K562 (cell line): Measurements from ENCODE around the gene GP1BB. TPM values are rescaled to one million over a fixed set of nuclear protein-coding genes. Genes with fewer than 3 reads are reported as not detected.
A peak's percentile ranks its signal among the peaks of the same experiment; 100 is the strongest.

Experiments
- BHLHE40 ChIP-seq: IDR thresholded peaks from 2 replicates; pipeline ENCODE4 v1.6.1; 2011; ENCODE audit warnings: low read length, improper control_type of control experiment
- CXXC5 ChIP-seq: fragments of 250-450 bp; sonication (Bioruptor Pico); IDR thresholded peaks from 2 replicates; pipeline ENCODE4 v1.8.0; 2022; ENCODE audit warnings: inconsistent platforms, mild to moderate bottlenecking, moderate library complexity
- FOXP1 ChIP-seq: sonication (generic); formaldehyde crosslinking; IDR thresholded peaks from 2 replicates; pipeline ENCODE4 v1.8.0; 2022; ENCODE audit warnings: mild to moderate bottlenecking, missing genetic modification reagents
- NBN ChIP-seq: fragments of 450-650 bp; IDR thresholded peaks from 2 replicates; pipeline ENCODE4 v1.6.1; 2016; ENCODE audit warnings: low read depth, mild to moderate bottlenecking
- ZNF830 ChIP-seq: fragments of 250-450 bp; sonication (Bioruptor Pico); IDR thresholded peaks from 2 replicates; pipeline ENCODE4 v1.5.0; 2021; ENCODE audit warnings: mild to moderate bottlenecking
- polyA plus RNA-seq, 8 experiments: library from polyadenylated mRNA; depleted of rRNA in 4 of 8; stranded (reverse) in 5 of 8; unstranded in 3 of 8; fragments of >200 nt; fragmentation: Nextera tagmentation in 2 of 8; fragmentation: Illumina TruSeq in 1 of 8; extraction: Ambion mirVana in 2 of 8; extraction: Trizol in 1 of 8; gene quantifications; 2 replicates each; pipeline versions ENCODE4 v1.2.1 to v1.2.3, GENCODE V29; 2011 to 2014; ENCODE audit warnings: inconsistent platforms in 1 of 8, missing spikeins in 1 of 8
- total RNA-seq, 7 experiments: library from RNA; depleted of rRNA in 6 of 7; stranded (reverse); fragments of >200 nt in 6 of 7; fragmentation: Illumina TruSeq in 2 of 7; extraction: Trizol in 2 of 7; gene quantifications; 2 replicates each; pipeline versions ENCODE4 v1.2.1 to v1.2.3, GENCODE V29; 2011 to 2021; ENCODE audit warnings: low replicate concordance in 1 of 7
- TF ChIP-seq, protein P1 (sequence below), 2 experiments: fragments of 200-800 bp in 1 of 2; sonication (Bioruptor generic) in 1 of 2; sonication (generic) in 1 of 2; formaldehyde crosslinking in 1 of 2; IDR thresholded peaks in 1 of 2; conservative IDR thresholded peaks in 1 of 2; 2 replicates each; pipeline versions ENCODE4 v1.5.0 to v1.6.1; 2016 to 2020; ENCODE audit warnings: missing compliant biosample characterization in 1 of 2, missing genetic modification characterization in 1 of 2, missing genetic modification reagents in 1 of 2
- TF ChIP-seq, protein P2 (sequence below): fragments of 250-450 bp; sonication (Bioruptor Pico); IDR thresholded peaks from 2 replicates; pipeline ENCODE4 v1.4.0; 2020
- TF ChIP-seq, protein P3 (sequence below): fragments of 250-450 bp; sonication (Bioruptor Pico); IDR thresholded peaks from 2 replicates; pipeline ENCODE4 v1.9.0; 2021; ENCODE audit warnings: mild to moderate bottlenecking, inconsistent platforms

Gene GP1BB
- total and polyA plus RNA-seq, 9 of the 15 experiments (the other 6 are each of a cell fraction or from before 2014, with no cell fraction given), result 0.69 to 162 (median 2.8) TPM

DNA sequence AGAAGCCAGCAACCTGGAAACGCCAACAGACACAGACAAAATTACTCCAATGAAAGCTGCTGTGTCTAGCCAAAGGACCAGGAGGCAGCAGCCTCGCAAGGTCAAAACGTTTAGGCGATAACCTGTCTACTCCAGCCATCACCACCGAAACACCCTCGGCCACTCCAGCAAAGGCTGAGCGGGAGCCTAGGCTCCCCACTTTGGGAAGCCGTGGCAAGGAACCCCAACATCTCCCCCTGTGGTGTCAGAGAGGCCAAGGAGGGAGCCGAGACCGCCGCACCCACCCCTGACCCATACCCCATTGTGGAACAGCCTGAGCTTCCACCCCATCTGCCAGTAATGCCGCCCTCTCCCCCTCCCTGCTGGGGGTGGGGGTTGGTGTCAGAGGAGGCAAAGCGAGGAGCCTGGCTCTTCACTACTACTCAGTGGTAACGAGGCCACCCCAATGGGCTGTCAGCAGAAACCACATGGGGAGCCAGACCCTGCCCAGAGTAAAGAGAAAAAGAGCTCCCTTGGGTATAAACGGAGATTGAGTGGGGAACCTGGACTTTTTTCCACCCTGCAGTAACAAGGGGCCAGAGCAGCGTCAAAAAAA, 43.0 kb upstream of the GP1BB start (continued):
- TF ChIP-seq, protein P1, sequence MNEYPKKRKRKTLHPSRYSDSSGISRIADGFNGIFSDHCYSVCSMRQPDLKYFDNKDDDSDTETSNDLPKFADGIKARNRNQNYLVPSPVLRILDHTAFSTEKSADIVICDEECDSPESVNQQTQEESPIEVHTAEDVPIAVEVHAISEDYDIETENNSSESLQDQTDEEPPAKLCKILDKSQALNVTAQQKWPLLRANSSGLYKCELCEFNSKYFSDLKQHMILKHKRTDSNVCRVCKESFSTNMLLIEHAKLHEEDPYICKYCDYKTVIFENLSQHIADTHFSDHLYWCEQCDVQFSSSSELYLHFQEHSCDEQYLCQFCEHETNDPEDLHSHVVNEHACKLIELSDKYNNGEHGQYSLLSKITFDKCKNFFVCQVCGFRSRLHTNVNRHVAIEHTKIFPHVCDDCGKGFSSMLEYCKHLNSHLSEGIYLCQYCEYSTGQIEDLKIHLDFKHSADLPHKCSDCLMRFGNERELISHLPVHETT (CRISPR knock-in tag; conservative IDR thresholded peaks at IDR 0.05 in 1 of 2, IDR thresholded peaks at IDR 0.05 in 1 of 2), result 0 out of 4 replicates have a peak, but pooled peaks of 1 of the 2 experiments have one; percentile 80
- no peak for TF ChIP-seq NBN
- TF ChIP-seq, protein P2, sequence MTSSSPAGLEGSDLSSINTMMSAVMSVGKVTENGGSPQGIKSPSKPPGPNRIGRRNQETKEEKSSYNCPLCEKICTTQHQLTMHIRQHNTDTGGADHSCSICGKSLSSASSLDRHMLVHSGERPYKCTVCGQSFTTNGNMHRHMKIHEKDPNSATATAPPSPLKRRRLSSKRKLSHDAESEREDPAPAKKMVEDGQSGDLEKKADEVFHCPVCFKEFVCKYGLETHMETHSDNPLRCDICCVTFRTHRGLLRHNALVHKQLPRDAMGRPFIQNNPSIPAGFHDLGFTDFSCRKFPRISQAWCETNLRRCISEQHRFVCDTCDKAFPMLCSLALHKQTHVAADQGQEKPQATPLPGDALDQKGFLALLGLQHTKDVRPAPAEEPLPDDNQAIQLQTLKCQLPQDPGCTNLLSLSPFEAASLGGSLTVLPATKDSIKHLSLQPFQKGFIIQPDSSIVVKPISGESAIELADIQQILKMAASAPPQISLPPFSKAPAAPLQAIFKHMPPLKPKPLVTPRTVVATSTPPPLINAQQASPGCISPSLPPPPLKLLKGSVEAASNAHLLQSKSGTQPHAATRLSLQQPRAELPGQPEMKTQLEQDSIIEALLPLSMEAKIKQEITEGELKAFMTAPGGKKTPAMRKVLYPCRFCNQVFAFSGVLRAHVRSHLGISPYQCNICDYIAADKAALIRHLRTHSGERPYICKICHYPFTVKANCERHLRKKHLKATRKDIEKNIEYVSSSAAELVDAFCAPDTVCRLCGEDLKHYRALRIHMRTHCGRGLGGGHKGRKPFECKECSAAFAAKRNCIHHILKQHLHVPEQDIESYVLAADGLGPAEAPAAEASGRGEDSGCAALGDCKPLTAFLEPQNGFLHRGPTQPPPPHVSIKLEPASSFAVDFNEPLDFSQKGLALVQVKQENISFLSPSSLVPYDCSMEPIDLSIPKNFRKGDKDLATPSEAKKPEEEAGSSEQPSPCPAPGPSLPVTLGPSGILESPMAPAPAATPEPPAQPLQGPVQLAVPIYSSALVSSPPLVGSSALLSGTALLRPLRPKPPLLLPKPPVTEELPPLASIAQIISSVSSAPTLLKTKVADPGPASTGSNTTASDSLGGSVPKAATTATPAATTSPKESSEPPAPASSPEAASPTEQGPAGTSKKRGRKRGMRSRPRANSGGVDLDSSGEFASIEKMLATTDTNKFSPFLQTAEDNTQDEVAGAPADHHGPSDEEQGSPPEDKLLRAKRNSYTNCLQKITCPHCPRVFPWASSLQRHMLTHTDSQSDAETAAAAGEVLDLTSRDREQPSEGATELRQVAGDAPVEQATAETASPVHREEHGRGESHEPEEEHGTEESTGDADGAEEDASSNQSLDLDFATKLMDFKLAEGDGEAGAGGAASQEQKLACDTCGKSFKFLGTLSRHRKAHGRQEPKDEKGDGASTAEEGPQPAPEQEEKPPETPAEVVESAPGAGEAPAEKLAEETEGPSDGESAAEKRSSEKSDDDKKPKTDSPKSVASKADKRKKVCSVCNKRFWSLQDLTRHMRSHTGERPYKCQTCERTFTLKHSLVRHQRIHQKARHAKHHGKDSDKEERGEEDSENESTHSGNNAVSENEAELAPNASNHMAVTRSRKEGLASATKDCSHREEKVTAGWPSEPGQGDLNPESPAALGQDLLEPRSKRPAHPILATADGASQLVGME (CRISPR knock-in tag), result peak; percentile 11; the same call in 1 of the 2 replicates
- TF ChIP-seq BHLHE40, result 0 out of 2 replicates have a peak, but pooled peaks have one; percentile 11
- 0 out of 2 replicates have a peak, but pooled peaks have one; percentile 14 for TF ChIP-seq ZNF830
- TF ChIP-seq CXXC5 (CRISPR knock-in tag), result peak; percentile 3; the same call in 1 of the 2 replicates
- TF ChIP-seq, protein P3, sequence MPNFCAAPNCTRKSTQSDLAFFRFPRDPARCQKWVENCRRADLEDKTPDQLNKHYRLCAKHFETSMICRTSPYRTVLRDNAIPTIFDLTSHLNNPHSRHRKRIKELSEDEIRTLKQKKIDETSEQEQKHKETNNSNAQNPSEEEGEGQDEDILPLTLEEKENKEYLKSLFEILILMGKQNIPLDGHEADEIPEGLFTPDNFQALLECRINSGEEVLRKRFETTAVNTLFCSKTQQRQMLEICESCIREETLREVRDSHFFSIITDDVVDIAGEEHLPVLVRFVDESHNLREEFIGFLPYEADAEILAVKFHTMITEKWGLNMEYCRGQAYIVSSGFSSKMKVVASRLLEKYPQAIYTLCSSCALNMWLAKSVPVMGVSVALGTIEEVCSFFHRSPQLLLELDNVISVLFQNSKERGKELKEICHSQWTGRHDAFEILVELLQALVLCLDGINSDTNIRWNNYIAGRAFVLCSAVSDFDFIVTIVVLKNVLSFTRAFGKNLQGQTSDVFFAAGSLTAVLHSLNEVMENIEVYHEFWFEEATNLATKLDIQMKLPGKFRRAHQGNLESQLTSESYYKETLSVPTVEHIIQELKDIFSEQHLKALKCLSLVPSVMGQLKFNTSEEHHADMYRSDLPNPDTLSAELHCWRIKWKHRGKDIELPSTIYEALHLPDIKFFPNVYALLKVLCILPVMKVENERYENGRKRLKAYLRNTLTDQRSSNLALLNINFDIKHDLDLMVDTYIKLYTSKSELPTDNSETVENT (CRISPR knock-in tag), result 0 out of 2 replicates have a peak, but pooled peaks have one; percentile 22
- TF ChIP-seq FOXP1 (CRISPR knock-in tag), result peak; percentile 79; the same call in 1 of the 2 replicates
- TF ChIP-seq, all 486 proteins: peak for 17
